Neural progenitor cell (in vitro differentiated cells): ENCODE data around the gene WFDC11. TPM values are rescaled to one million over a fixed set of nuclear protein-coding genes. Genes with fewer than 3 reads are reported as not detected.

ENCODE experiments used
- DNase-seq: peaks from one replicate; pipeline ENCODE4 v3.0.0-alpha.2; 2016; ENCODE audit warnings: low spot score
- H2AFZ ChIP-seq: fragments of 200-600 bp; sonication (generic); replicated peaks from 2 replicates; pipeline ENCODE4 v1.6.1; 2016; ENCODE audit warnings: antibody characterized with exemption
- H3F3A ChIP-seq: fragments of 200-600 bp; sonication (generic); 2 replicates; pipeline ENCODE4 v1.6.1; 2016; ENCODE audit warnings: antibody characterized with exemption, low read depth
- H3K27ac ChIP-seq: fragments of 200-600 bp; sonication (generic); 2 replicates; pipeline ENCODE4 v1.5.1; 2016; ENCODE audit warnings: mild to moderate bottlenecking
- H3K27me3 ChIP-seq: fragments of 200-600 bp; sonication (generic); 2 replicates; pipeline ENCODE4 v1.6.1; 2016; ENCODE audit warnings: mild to moderate bottlenecking, moderate library complexity
- H3K36me3 ChIP-seq: fragments of 200-600 bp; sonication (generic); 2 replicates; pipeline ENCODE4 v1.5.1; 2016
- H3K4me1 ChIP-seq: fragments of 200-600 bp; sonication (generic); 2 replicates; pipeline ENCODE4 v1.6.1; 2016; ENCODE audit warnings: mixed run types
- H3K4me2 ChIP-seq: fragments of 200-600 bp; sonication (generic); 2 replicates; pipeline ENCODE4 v1.6.1; 2016
- H3K4me3 ChIP-seq: fragments of 200-600 bp; sonication (generic); 2 replicates; pipeline ENCODE4 v1.5.1; 2016
- H3K79me2 ChIP-seq: fragments of 200-600 bp; sonication (generic); 2 replicates; pipeline ENCODE4 v1.6.1; 2016; ENCODE audit warnings: low read depth
- H3K9ac ChIP-seq: fragments of 200-600 bp; sonication (generic); 2 replicates; pipeline ENCODE4 v1.6.1; 2016
- H3K9me3 ChIP-seq: fragments of 200-600 bp; sonication (generic); 2 replicates; pipeline ENCODE4 v1.5.1; 2016; ENCODE audit warnings: low read depth
- H4K20me1 ChIP-seq: fragments of 200-600 bp; sonication (generic); 2 replicates; pipeline ENCODE4 v1.6.1; 2016; ENCODE audit warnings: low read depth
- H3K27ac Mint-ChIP-seq: 3 replicates; pipeline ENCODE4 v1.8.0; 2021; ENCODE audit warnings: mixed read lengths
- H3K27me3 Mint-ChIP-seq: 2 replicates; pipeline ENCODE4 v1.8.0; 2022; ENCODE audit warnings: low read depth, mild to moderate bottlenecking, inconsistent platforms, moderate library complexity, mixed read lengths; ENCODE audit not compliant: insufficient read depth
- H3K36me3 Mint-ChIP-seq: 3 replicates; pipeline ENCODE4 v1.8.0; 2021; ENCODE audit warnings: mixed read lengths
- H3K4me1 Mint-ChIP-seq: 3 replicates; pipeline ENCODE4 v1.8.0; 2021; ENCODE audit warnings: mixed read lengths
- H3K4me3 Mint-ChIP-seq: 3 replicates; pipeline ENCODE4 v1.8.0; 2021; ENCODE audit warnings: mild to moderate bottlenecking, moderate library complexity, mixed read lengths
- H3K9me3 Mint-ChIP-seq: 3 replicates; pipeline ENCODE4 v1.8.0; 2020; ENCODE audit warnings: mixed read lengths
- CTCF ChIP-seq: fragments of 200-600 bp; sonication (generic); IDR thresholded peaks from 2 replicates; pipeline ENCODE4 v1.5.1; 2017; ENCODE audit warnings: antibody characterized with exemption, mild to moderate bottlenecking
- EZH2 ChIP-seq: fragments of 200-600 bp; sonication (generic); IDR thresholded peaks from 2 replicates; pipeline ENCODE4 v1.6.1; 2017; ENCODE audit warnings: antibody characterized with exemption, mild to moderate bottlenecking, moderate library complexity
- EZH2phosphoT487 ChIP-seq: fragments of 200-600 bp; sonication (generic); IDR thresholded peaks from 2 replicates; pipeline ENCODE4 v1.6.1; 2017; ENCODE audit warnings: antibody characterized with exemption
- microRNA-seq: library from miRNA; unstranded; fragments of <30 nt; microRNA quantifications from one replicate; pipeline ENCODE4, GENCODE V29; 2016
- small RNA-seq: library from RNA; depleted of rRNA; stranded (forward); fragments of <200 nt; gene quantifications from one replicate; pipeline ENCODE3, GENCODE V24; 2015
- total RNA-seq: library from RNA; depleted of rRNA; stranded (reverse); fragments of >200 nt; gene quantifications from 2 replicates; pipeline ENCODE4 v1.2.3, GENCODE V29; 2015; ENCODE audit warnings: low replicate concordance

The WFDC11 gene
- total RNA-seq, 1 donor from 2014 or later: not detected

- Histone ChIP-seq H3K27me3 (no peaks in the 10 kb centered on the region), H4K20me1 (no peaks in the 10 kb centered on the region), H2AFZ (no peak overlapping the region), H3K36me3 (no peaks in the 10 kb centered on the region), H3K4me1 (no peaks in the 10 kb centered on the region), H3K79me2 (no peaks in the 10 kb centered on the region), H3K4me2 (no peak overlapping the region), H3K9ac (no peak overlapping the region), H3K9me3 (peaks cover 8% of the 10 kb centered on the region), H3K4me3 (no peak overlapping the region), H3F3A (no peaks in the 10 kb centered on the region), H3K27ac (no peak overlapping the region)
- H3K27me3 Mint-ChIP-seq: peaks cover 3% of the 10 kb centered on the region
- DNase-seq: no peak
- peaks cover 18% of the 10 kb centered on the region for H3K9me3 Mint-ChIP-seq
- no peak overlapping the region for H3K4me3 Mint-ChIP-seq
- TF ChIP-seq EZH2phosphoT487 (no peak), EZH2 (no peak), CTCF (no peak)
- no peaks in the 10 kb centered on the region for H3K36me3 Mint-ChIP-seq
- no peak overlapping the region for H3K27ac Mint-ChIP-seq
- H3K4me1 Mint-ChIP-seq: peaks cover 8% of the 10 kb centered on the region
These were observed 62.2 kb downstream of the WFDC11 start for GRCh38 chr20:45607810-45608209.

Small RNAs within 50 kb of the gene (microRNA-seq; reads per million reads assigned to microRNA genes)
- not detected for gene MIR3617

Small RNAs within 50 kb of the gene (small RNA-seq; reads per million reads assigned to genes)
- not detected for gene MIR3617

Other genes with a start within 250 kb of the WFDC11 start
- gene WFDC2, start 200.5 kb downstream of the WFDC11 start, total RNA-seq: 2.7 and 5.8 TPM in 2 replicates
- gene SPINT3, start 154.6 kb downstream of the WFDC11 start, total RNA-seq: not detected in 2 replicates
- gene WFDC6, start 130.8 kb downstream of the WFDC11 start, total RNA-seq: not detected in 2 replicates
- gene EPPIN, start 122.8 kb downstream of the WFDC11 start, total RNA-seq: not detected in 2 replicates
- not detected in 2 replicates for gene WFDC8, start 91.0 kb downstream of the WFDC11 start, total RNA-seq
- gene WFDC10A, start 40.5 kb downstream of the WFDC11 start, total RNA-seq: not detected in 2 replicates
- not detected in 2 replicates for gene WFDC9, start 39.0 kb downstream of the WFDC11 start, total RNA-seq
- gene WFDC13, start 31.8 kb upstream of the WFDC11 start, total RNA-seq: not detected in 2 replicates
- gene WFDC10B, start 34.8 kb upstream of the WFDC11 start, total RNA-seq: not detected in 2 replicates
- gene SPINT4, start 52.1 kb upstream of the WFDC11 start, total RNA-seq: not detected in 2 replicates
- not detected in 2 replicates for gene WFDC3, start 121.6 kb upstream of the WFDC11 start, total RNA-seq
- gene DNTTIP1, start 121.7 kb upstream of the WFDC11 start, total RNA-seq: 23.8 and 26.3 TPM in 2 replicates
- gene UBE2C, start 142.4 kb upstream of the WFDC11 start, total RNA-seq: 325 and 442 TPM in 2 replicates
- 0.81 TPM in 1 of 2 replicates, not detected in the other for gene TNNC2, start 157.1 kb upstream of the WFDC11 start, total RNA-seq
- 12.2 and 18.9 TPM in 2 replicates for gene SNX21, start 163.6 kb upstream of the WFDC11 start, total RNA-seq
- 13.4 and 26.1 TPM in 2 replicates for gene ACOT8, start 187.2 kb upstream of the WFDC11 start, total RNA-seq
- 3.7 and 5.4 TPM in 2 replicates for gene ZSWIM3, start 187.4 kb upstream of the WFDC11 start, total RNA-seq
- 10.7 and 16.6 TPM in 2 replicates for gene ZSWIM1, start 211.0 kb upstream of the WFDC11 start, total RNA-seq
- 0.43 and 0.54 TPM in 2 replicates for gene SPATA25, start 217.4 kb upstream of the WFDC11 start, total RNA-seq
- gene NEURL2, start 221.0 kb upstream of the WFDC11 start, total RNA-seq: 0.24 and 1.2 TPM in 2 replicates
- 15.1 and 30.9 TPM in 2 replicates for gene CTSA, start 221.1 kb upstream of the WFDC11 start, total RNA-seq
- 22.3 and 54.4 TPM in 2 replicates for gene PLTP, start 241.9 kb upstream of the WFDC11 start, total RNA-seq